Osteocyte (in vitro differentiated cells): ENCODE results near the gene KCNV2. TPM values are rescaled to one million over a fixed set of nuclear protein-coding genes. Genes with fewer than 3 reads are reported as not detected.

Experiments
- DNase-seq: peaks from one replicate; pipeline ENCODE4 v3.0.0; 2021; ENCODE audit warnings: mixed read lengths; ENCODE audit not compliant: unreplicated experiment; ENCODE audit errors: extremely low spot score
- H3K27ac Mint-ChIP-seq: one replicate; pipeline ENCODE4 v1.8.0; 2021; ENCODE audit warnings: mild to moderate bottlenecking, mixed read lengths; ENCODE audit not compliant: unreplicated experiment
- H3K27me3 Mint-ChIP-seq: one replicate; pipeline ENCODE4 v1.8.0; 2021; ENCODE audit warnings: mixed read lengths; ENCODE audit not compliant: unreplicated experiment
- H3K36me3 Mint-ChIP-seq: one replicate; pipeline ENCODE4 v1.8.0; 2021; ENCODE audit warnings: mixed read lengths; ENCODE audit not compliant: unreplicated experiment
- H3K4me1 Mint-ChIP-seq: one replicate; pipeline ENCODE4 v1.8.0; 2021; ENCODE audit warnings: mixed read lengths; ENCODE audit not compliant: unreplicated experiment
- H3K4me3 Mint-ChIP-seq: one replicate; pipeline ENCODE4 v1.8.0; 2021; ENCODE audit warnings: mild to moderate bottlenecking, moderate library complexity, mixed read lengths; ENCODE audit not compliant: unreplicated experiment
- H3K9me3 Mint-ChIP-seq: one replicate; pipeline ENCODE4 v1.8.0; 2021; ENCODE audit warnings: mixed read lengths; ENCODE audit not compliant: unreplicated experiment
- CTCF ChIP-seq: fragments of 200-600 bp; sonication (generic); IDR thresholded peaks from 2 replicates; pipeline ENCODE4 v1.5.0; 2021; ENCODE audit warnings: antibody characterized with exemption, mild to moderate bottlenecking, moderate library complexity
- total RNA-seq: library from RNA; stranded (reverse); gene quantifications from 2 replicates; pipeline ENCODE4 v1.2.1, GENCODE V29; 2021

Gene KCNV2
- total RNA-seq, 1 donor from 2014 or later, result not detected

- H3K27me3 Mint-ChIP-seq, result no peaks in the 10 kb centered on the region
- no peak for DNase-seq
- no peaks in the 10 kb centered on the region for H3K36me3 Mint-ChIP-seq
- no peak overlapping the region for H3K4me3 Mint-ChIP-seq
- H3K9me3 Mint-ChIP-seq, result no peaks in the 10 kb centered on the region
- H3K4me1 Mint-ChIP-seq, result no peaks in the 10 kb centered on the region
- no peak for TF ChIP-seq CTCF
- H3K27ac Mint-ChIP-seq, result no peak overlapping the region
Measured at GRCh38 chr9:2677915-2678889, 39.1 kb upstream of the KCNV2 start.

- Mint-ChIP-seq H3K4me1 (no peaks in the 10 kb centered on the region), H3K4me3 (no peak overlapping the region), H3K27me3 (no peaks in the 10 kb centered on the region), H3K36me3 (no peaks in the 10 kb centered on the region), H3K9me3 (no peaks in the 10 kb centered on the region), H3K27ac (no peak overlapping the region)
- no peak for DNase-seq
- no peak for TF ChIP-seq CTCF
Measured at GRCh38 chr9:2679011-2679410, 38.3 kb upstream of the KCNV2 start.

- H3K36me3 Mint-ChIP-seq, result no peaks in the 10 kb centered on the region
- H3K4me1 Mint-ChIP-seq, result no peaks in the 10 kb centered on the region
- H3K27me3 Mint-ChIP-seq, result no peaks in the 10 kb centered on the region
- no peaks in the 10 kb centered on the region for H3K9me3 Mint-ChIP-seq
- no peak overlapping the region for H3K27ac Mint-ChIP-seq
- no peak for DNase-seq
- TF ChIP-seq CTCF, result no peak
- H3K4me3 Mint-ChIP-seq, result no peak overlapping the region
Measured at GRCh38 chr9:2681981-2682380, 35.3 kb upstream of the KCNV2 start.

- no peak overlapping the region for H3K27ac Mint-ChIP-seq
- no peak for TF ChIP-seq CTCF
- H3K9me3 Mint-ChIP-seq, result no peaks in the 10 kb centered on the region
- DNase-seq, result no peak
- H3K27me3 Mint-ChIP-seq, result no peaks in the 10 kb centered on the region
- no peak overlapping the region for H3K4me3 Mint-ChIP-seq
- H3K36me3 Mint-ChIP-seq, result no peaks in the 10 kb centered on the region
- H3K4me1 Mint-ChIP-seq, result no peaks in the 10 kb centered on the region
Measured at GRCh38 chr9:2686911-2687310, 30.4 kb upstream of the KCNV2 start.

- H3K27me3 Mint-ChIP-seq, result no peaks in the 10 kb centered on the region
Measured at GRCh38 chr9:2688636-2689035, 28.7 kb upstream of the KCNV2 start.

More at GRCh38 chr9:2688636-2689035, 28.7 kb upstream of the KCNV2 start:
- Mint-ChIP-seq H3K9me3 (no peaks in the 10 kb centered on the region), H3K27ac (no peak overlapping the region), H3K36me3 (no peaks in the 10 kb centered on the region), H3K4me3 (no peak overlapping the region), H3K4me1 (no peaks in the 10 kb centered on the region)
- no peak for TF ChIP-seq CTCF
- no peak for DNase-seq
